B cell (primary cell): Measurements from ENCODE around the gene GNG3. TPM values are rescaled to one million over a fixed set of nuclear protein-coding genes. Genes with fewer than 3 reads are reported as not detected.

Experiments used
- ATAC-seq: fragments of 200-7000 bp; cut with Tn5 transposase; one replicate; pipeline ENCODE4 v1.10.0; 2021; ENCODE audit warnings: low read depth, mild to moderate bottlenecking, moderate number of reproducible peaks, moderate library complexity
- CTCF ChIA-PET: fragments of 350-600 bp; sonication (Branson Sonifier 250); formaldehyde crosslinking; loops from one replicate; lab custom pipeline; 2021; ENCODE audit warnings: antibody characterized with exemption, inconsistent platforms; lab: Charles Lee
- POLR2A ChIA-PET: fragments of 350-600 bp; sonication (Branson Sonifier 250); formaldehyde crosslinking; loops from one replicate; lab custom pipeline; 2021; ENCODE audit warnings: antibody characterized with exemption; lab: Charles Lee
- DNase-seq: peaks from one replicate; pipeline ENCODE4 v3.0.0; 2013
- H2AFZ ChIP-seq: 2 replicates; pipeline ENCODE4 v1.6.1; 2012; ENCODE audit warnings: mild to moderate bottlenecking, low read depth, low read length; ENCODE audit not compliant: insufficient read depth, poor library complexity, severe bottlenecking
- H3K27ac ChIP-seq, 2 donors: 1 replicate in 1 of 2; 2 replicates in 1 of 2; pipeline ENCODE4 v1.5.1; 2012 to 2013; ENCODE audit warnings: low read length in 2 of 2, mild to moderate bottlenecking in 2 of 2, moderate library complexity in 1 of 2
- H3K27me3 ChIP-seq, 4 experiments: fragments of 200-600 bp in 1 of 4; sonication (generic) in 1 of 4; replicated peaks in 1 of 4; 1 replicate in 2 of 4; 2 replicates in 2 of 4; pipeline versions ENCODE4 v1.6.1 to v1.7.0; 2013 to 2016; ENCODE audit warnings: low read length in 3 of 4, mild to moderate bottlenecking in 2 of 4, mixed read lengths in 1 of 4, moderate library complexity in 1 of 4; ENCODE audit not compliant: insufficient read depth in 4 of 4, control insufficient read depth in 3 of 4; ENCODE audit errors: control extremely low read depth in 1 of 4
- H3K36me3 ChIP-seq, 2 experiments: replicated peaks in 1 of 2; 1 replicate in 1 of 2; 2 replicates in 1 of 2; pipeline versions ENCODE4 v1.6.1 to v1.7.1; 2013; ENCODE audit warnings: low read length in 1 of 2; ENCODE audit not compliant: insufficient read depth in 2 of 2, control insufficient read depth in 1 of 2; ENCODE audit errors: control extremely low read depth in 1 of 2, extremely low read depth in 1 of 2
- H3K4me1 ChIP-seq, 2 donors: fragments of 200-600 bp in 1 of 2; sonication (generic) in 1 of 2; 1 replicate in 1 of 2; 2 replicates in 1 of 2; pipeline versions ENCODE4 v1.5.1 to v1.6.1; 2013 to 2017; ENCODE audit warnings: low read length in 2 of 2; ENCODE audit not compliant: control insufficient read depth in 2 of 2, insufficient read depth in 2 of 2
- H3K4me2 ChIP-seq: replicated peaks from 2 replicates; pipeline ENCODE3; 2012; ENCODE audit warnings: mild to moderate bottlenecking, low read depth, low read length; ENCODE audit not compliant: poor library complexity, severe bottlenecking
- H3K4me3 ChIP-seq, 5 experiments: fragments of 200-600 bp in 1 of 5; sonication (generic) in 1 of 5; 1 replicate in 3 of 5; 2 replicates in 2 of 5; pipeline versions ENCODE4 v1.5.1 to v1.7.0; 2011 to 2016; ENCODE audit warnings: low read length in 4 of 5, mild to moderate bottlenecking in 4 of 5, low read depth in 2 of 5, control low read depth in 1 of 5, moderate library complexity in 1 of 5; ENCODE audit not compliant: insufficient read depth in 1 of 5; ENCODE audit errors: control extremely low read depth in 1 of 5, extremely low read depth in 1 of 5
- H3K79me2 ChIP-seq: fragments of 200-600 bp; sonication (generic); one replicate; pipeline ENCODE4 v1.6.0; 2016; ENCODE audit warnings: low read length; ENCODE audit not compliant: control insufficient read depth, insufficient read depth
- H3K9ac ChIP-seq: fragments of 200-600 bp; sonication (generic); 2 replicates; pipeline ENCODE4 v1.6.1; 2017; ENCODE audit warnings: mild to moderate bottlenecking, low read length, moderate library complexity
- H3K9me3 ChIP-seq, 3 donors: one replicate each; pipeline versions ENCODE4 v1.6.1 to v1.7.1; 2013; ENCODE audit warnings: low read length in 2 of 3; ENCODE audit not compliant: control insufficient read depth in 2 of 3, insufficient read depth in 1 of 3; ENCODE audit errors: control extremely low read depth in 1 of 3
- H4K20me1 ChIP-seq: 2 replicates; pipeline ENCODE4 v1.6.0; 2012; ENCODE audit warnings: mild to moderate bottlenecking, low read length; ENCODE audit not compliant: insufficient read depth, control insufficient read depth, poor library complexity, severe bottlenecking
- H3K27ac Mint-ChIP-seq: one replicate; pipeline ENCODE4 v1.8.0; 2021; ENCODE audit warnings: mixed read lengths
- H3K27me3 Mint-ChIP-seq: one replicate; pipeline ENCODE4 v1.8.0; 2021; ENCODE audit warnings: mixed read lengths
- H3K4me1 Mint-ChIP-seq: one replicate; pipeline ENCODE4 v1.8.0; 2021; ENCODE audit warnings: mixed read lengths
- H3K4me3 Mint-ChIP-seq: one replicate; pipeline ENCODE4 v1.8.0; 2021; ENCODE audit warnings: mixed read lengths
- H3K9me3 Mint-ChIP-seq: one replicate; pipeline ENCODE4 v1.8.0; 2022; ENCODE audit warnings: mixed read lengths; ENCODE audit not compliant: insufficient read depth
- CTCF ChIP-seq: fragments of 200-600 bp; IDR thresholded peaks from one replicate; pipeline ENCODE4 v1.8.0; 2022; ENCODE audit warnings: antibody characterized with exemption, mild to moderate bottlenecking
- EZH2 ChIP-seq: IDR thresholded peaks from 2 replicates; pipeline ENCODE4 v1.6.1; 2012; ENCODE audit warnings: borderline replicate concordance, low read depth, mild to moderate bottlenecking, moderate library complexity, low read length; ENCODE audit not compliant: insufficient read depth, poor library complexity, severe bottlenecking
- WGBS: methylation state at CpG from one replicate; pipeline ENCODE4 v1.1.5; 2013; ENCODE audit warnings: missing lambda C conversion rate; ENCODE audit not compliant: insufficient coverage; 5-methylcytosine and 5-hydroxymethylcytosine counted together
- intact Hi-C: fragments of 100-400 bp; cut with micrococcal nuclease; formaldehyde crosslinking; loops from one replicate; pipeline ENCODE4 v1.10.0; 2022
- polyA plus RNA-seq: library from polyadenylated mRNA; depleted of rRNA; stranded (reverse); fragments of >200 nt; gene quantifications from 2 replicates; pipeline ENCODE4 v1.2.3, GENCODE V29; 2012
- total RNA-seq, 2 donors: library from RNA; stranded (reverse); fragments of 120-200 nt in 1 of 2; gene quantifications; 1 replicate in 1 of 2; 2 replicates in 1 of 2; pipeline versions ENCODE4 v1.2.3 to v1.2.4, GENCODE V29; 2013 to 2022

Gene GNG3
- total and polyA plus RNA-seq, 2 donors (not counting 1 experiment from before 2014, with no cell fraction given): 2.1 to 5.5 TPM

- Mint-ChIP-seq H3K9me3 (no peaks in the 10 kb centered on the region), H3K4me3 (no peak overlapping the region), H3K4me1 (peaks cover 17% of the 10 kb centered on the region), H3K27ac (peak overlapping the region; percentile 55), H3K27me3 (no peaks in the 10 kb centered on the region)
- no peak overlapping the region for H2AFZ ChIP-seq
- peaks cover 0 to 8% of the 10 kb centered on the region in 2 donors for H3K4me1 ChIP-seq
- TF ChIP-seq EZH2 (no peak), CTCF (no peak)
- H3K4me3 ChIP-seq: no peak overlapping the region
- POLR2A ChIA-PET: interaction anchor here (0.6 kb wide), 1 partner anchor 36 kb away, joined by 3 read pairs; no protein-coding TSS in a partner anchor
- intact Hi-C loops: no loop called here
- H3K9ac ChIP-seq: no peak overlapping the region
- DNase-seq: no peak
- H3K36me3 ChIP-seq: peaks cover 2 to 88% of the 10 kb centered on the region in 2 experiments
- ATAC-seq: no peak
- no peaks in the 10 kb centered on the region for H3K27me3 ChIP-seq
- H3K79me2 ChIP-seq: peaks cover 51% of the 10 kb centered on the region
- peaks cover 12% of the 10 kb centered on the region for H4K20me1 ChIP-seq
- no peaks in the 10 kb centered on the region for H3K9me3 ChIP-seq
- no peak overlapping the region for H3K4me2 ChIP-seq
- WGBS: 98% methylated on average over 14 of the region's 24 CpGs
- CTCF ChIA-PET: interaction anchor here (1.5 kb wide), 1 partner anchor 11 kb away, joined by 3 read pairs; no protein-coding TSS in a partner anchor
- H3K27ac ChIP-seq: no peak overlapping the region
These were observed 8.0 kb downstream of the GNG3 start for GRCh38 chr11:62715150-62716130.

GRCh38 chr11:62716206-62716605 lies 8.7 kb downstream of the GNG3 start:
- no peaks in the 10 kb centered on the region for H3K27me3 Mint-ChIP-seq
- Histone ChIP-seq H3K79me2 (peaks cover 56% of the 10 kb centered on the region), H3K27me3 (no peaks in the 10 kb centered on the region), H3K4me1 (peaks cover 0 to 5% of the 10 kb centered on the region in 2 donors), H3K4me3 (no peak overlapping the region), H3K27ac (no peak overlapping the region), H3K4me2 (no peak overlapping the region), H4K20me1 (peaks cover 12% of the 10 kb centered on the region), H2AFZ (no peak overlapping the region), H3K9me3 (no peaks in the 10 kb centered on the region), H3K36me3 (peaks cover 6 to 91% of the 10 kb centered on the region in 2 experiments), H3K9ac (no peak overlapping the region)
- no peaks in the 10 kb centered on the region for H3K9me3 Mint-ChIP-seq
- intact Hi-C loops: no loop called here
- DNase-seq (no peak), ATAC-seq (no peak)
- TF ChIP-seq EZH2 (no peak), CTCF (no peak)
- H3K4me1 Mint-ChIP-seq: peaks cover 20% of the 10 kb centered on the region
- ChIA-PET POLR2A (no interaction called here), CTCF (no interaction called here)
- WGBS: no CpG with 5 or more reads among the region's 5 CpGs
- H3K4me3 Mint-ChIP-seq: no peak overlapping the region
- H3K27ac Mint-ChIP-seq: no peak overlapping the region
